22Rv1 (cell line): ENCODE results near the gene COX4I1.
A peak's percentile ranks its signal among the peaks of the same experiment; 100 is the strongest.

ENCODE experiments used
- ZFX ChIP-seq: fragments of 450-650 bp; IDR thresholded peaks from 2 replicates; pipeline ENCODE4 v1.6.1; 2017; ENCODE audit warnings: antibody characterized with exemption, borderline replicate concordance
- TF ChIP-seq, protein P1 (sequence below): fragments of 450-650 bp; IDR thresholded peaks from 2 replicates; pipeline ENCODE4 v1.5.1; 2017; ENCODE audit warnings: mild to moderate bottlenecking

DNA sequence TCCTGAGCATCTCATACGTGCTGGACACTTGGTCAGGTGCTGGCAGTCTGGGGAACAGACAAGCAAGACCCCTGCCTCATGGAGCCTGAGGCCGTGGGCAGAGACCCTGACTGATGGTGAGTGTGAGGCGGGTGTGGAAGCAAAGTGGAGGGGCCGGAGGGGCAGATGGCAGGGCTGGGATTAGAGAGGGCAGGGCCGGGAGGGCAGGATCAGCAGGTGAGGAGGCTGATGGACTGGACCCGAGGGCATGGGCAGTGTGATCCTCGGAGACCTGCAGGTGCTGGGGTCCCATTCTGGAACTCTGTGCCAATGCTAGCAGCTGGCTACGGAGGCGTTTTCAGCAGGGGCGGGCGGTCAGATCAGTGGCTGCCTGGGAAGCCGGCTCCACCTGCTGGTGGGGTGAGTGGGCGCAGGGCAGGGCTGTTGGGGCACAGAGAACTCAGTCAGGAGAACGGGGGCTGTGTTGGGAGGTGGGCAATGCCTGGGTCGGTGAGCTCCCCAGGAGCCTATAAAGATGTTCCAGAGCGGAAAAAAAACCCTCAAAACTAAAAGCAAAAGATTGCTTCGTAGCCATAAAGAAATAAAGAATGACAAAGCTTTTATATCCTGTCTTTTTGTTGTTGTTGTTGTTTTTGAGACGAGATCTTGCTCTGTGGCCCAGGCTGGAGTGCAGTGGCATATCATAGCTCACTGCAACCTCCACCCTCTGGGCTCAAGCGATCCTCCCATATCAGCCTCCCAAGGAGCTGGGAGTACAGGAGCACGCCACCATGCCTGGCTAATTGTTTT is 39.7 kb upstream of the COX4I1 start:
- TF ChIP-seq, protein P1, sequence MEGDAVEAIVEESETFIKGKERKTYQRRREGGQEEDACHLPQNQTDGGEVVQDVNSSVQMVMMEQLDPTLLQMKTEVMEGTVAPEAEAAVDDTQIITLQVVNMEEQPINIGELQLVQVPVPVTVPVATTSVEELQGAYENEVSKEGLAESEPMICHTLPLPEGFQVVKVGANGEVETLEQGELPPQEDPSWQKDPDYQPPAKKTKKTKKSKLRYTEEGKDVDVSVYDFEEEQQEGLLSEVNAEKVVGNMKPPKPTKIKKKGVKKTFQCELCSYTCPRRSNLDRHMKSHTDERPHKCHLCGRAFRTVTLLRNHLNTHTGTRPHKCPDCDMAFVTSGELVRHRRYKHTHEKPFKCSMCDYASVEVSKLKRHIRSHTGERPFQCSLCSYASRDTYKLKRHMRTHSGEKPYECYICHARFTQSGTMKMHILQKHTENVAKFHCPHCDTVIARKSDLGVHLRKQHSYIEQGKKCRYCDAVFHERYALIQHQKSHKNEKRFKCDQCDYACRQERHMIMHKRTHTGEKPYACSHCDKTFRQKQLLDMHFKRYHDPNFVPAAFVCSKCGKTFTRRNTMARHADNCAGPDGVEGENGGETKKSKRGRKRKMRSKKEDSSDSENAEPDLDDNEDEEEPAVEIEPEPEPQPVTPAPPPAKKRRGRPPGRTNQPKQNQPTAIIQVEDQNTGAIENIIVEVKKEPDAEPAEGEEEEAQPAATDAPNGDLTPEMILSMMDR, result peak; percentile 80
- TF ChIP-seq ZFX, result no peak
